Neural progenitor cell (in vitro differentiated cells): ENCODE data around the gene LAMTOR1. TPM values are rescaled to one million over a fixed set of nuclear protein-coding genes. Genes with fewer than 3 reads are reported as not detected.
"Not testable (repeated sequence)": the region's sequence is repeated elsewhere in the genome, so short reads cannot be mapped to it uniquely, and the experiment has no call there.

Experiments used
- DNase-seq: peaks from one replicate; pipeline ENCODE4 v3.0.0-alpha.2; 2016; ENCODE audit warnings: low spot score
- H2AFZ ChIP-seq: fragments of 200-600 bp; sonication (generic); replicated peaks from 2 replicates; pipeline ENCODE4 v1.6.1; 2016; ENCODE audit warnings: antibody characterized with exemption
- H3F3A ChIP-seq: fragments of 200-600 bp; sonication (generic); 2 replicates; pipeline ENCODE4 v1.6.1; 2016; ENCODE audit warnings: antibody characterized with exemption, low read depth
- H3K27ac ChIP-seq: fragments of 200-600 bp; sonication (generic); 2 replicates; pipeline ENCODE4 v1.5.1; 2016; ENCODE audit warnings: mild to moderate bottlenecking
- H3K27me3 ChIP-seq: fragments of 200-600 bp; sonication (generic); 2 replicates; pipeline ENCODE4 v1.6.1; 2016; ENCODE audit warnings: mild to moderate bottlenecking, moderate library complexity
- H3K36me3 ChIP-seq: fragments of 200-600 bp; sonication (generic); 2 replicates; pipeline ENCODE4 v1.5.1; 2016
- H3K4me1 ChIP-seq: fragments of 200-600 bp; sonication (generic); 2 replicates; pipeline ENCODE4 v1.6.1; 2016; ENCODE audit warnings: mixed run types
- H3K4me2 ChIP-seq: fragments of 200-600 bp; sonication (generic); 2 replicates; pipeline ENCODE4 v1.6.1; 2016
- H3K4me3 ChIP-seq: fragments of 200-600 bp; sonication (generic); 2 replicates; pipeline ENCODE4 v1.5.1; 2016
- H3K79me2 ChIP-seq: fragments of 200-600 bp; sonication (generic); 2 replicates; pipeline ENCODE4 v1.6.1; 2016; ENCODE audit warnings: low read depth
- H3K9ac ChIP-seq: fragments of 200-600 bp; sonication (generic); 2 replicates; pipeline ENCODE4 v1.6.1; 2016
- H3K9me3 ChIP-seq: fragments of 200-600 bp; sonication (generic); 2 replicates; pipeline ENCODE4 v1.5.1; 2016; ENCODE audit warnings: low read depth
- H4K20me1 ChIP-seq: fragments of 200-600 bp; sonication (generic); 2 replicates; pipeline ENCODE4 v1.6.1; 2016; ENCODE audit warnings: low read depth
- H3K27ac Mint-ChIP-seq: 3 replicates; pipeline ENCODE4 v1.8.0; 2021; ENCODE audit warnings: mixed read lengths
- H3K27me3 Mint-ChIP-seq: 2 replicates; pipeline ENCODE4 v1.8.0; 2022; ENCODE audit warnings: low read depth, mild to moderate bottlenecking, inconsistent platforms, moderate library complexity, mixed read lengths; ENCODE audit not compliant: insufficient read depth
- H3K36me3 Mint-ChIP-seq: 3 replicates; pipeline ENCODE4 v1.8.0; 2021; ENCODE audit warnings: mixed read lengths
- H3K4me1 Mint-ChIP-seq: 3 replicates; pipeline ENCODE4 v1.8.0; 2021; ENCODE audit warnings: mixed read lengths
- H3K4me3 Mint-ChIP-seq: 3 replicates; pipeline ENCODE4 v1.8.0; 2021; ENCODE audit warnings: mild to moderate bottlenecking, moderate library complexity, mixed read lengths
- H3K9me3 Mint-ChIP-seq: 3 replicates; pipeline ENCODE4 v1.8.0; 2020; ENCODE audit warnings: mixed read lengths
- EZH2 ChIP-seq: fragments of 200-600 bp; sonication (generic); IDR thresholded peaks from 2 replicates; pipeline ENCODE4 v1.6.1; 2017; ENCODE audit warnings: antibody characterized with exemption, mild to moderate bottlenecking, moderate library complexity
- EZH2phosphoT487 ChIP-seq: fragments of 200-600 bp; sonication (generic); IDR thresholded peaks from 2 replicates; pipeline ENCODE4 v1.6.1; 2017; ENCODE audit warnings: antibody characterized with exemption
- total RNA-seq: library from RNA; depleted of rRNA; stranded (reverse); fragments of >200 nt; gene quantifications from 2 replicates; pipeline ENCODE4 v1.2.3, GENCODE V29; 2015; ENCODE audit warnings: low replicate concordance
- TF ChIP-seq, protein P1 (sequence below): fragments of 200-600 bp; sonication (generic); IDR thresholded peaks from 2 replicates; pipeline ENCODE4 v1.5.1; 2017; ENCODE audit warnings: antibody characterized with exemption, mild to moderate bottlenecking

The LAMTOR1 gene
- total RNA-seq, 1 donor from 2014 or later = 41.6 TPM

DNA sequence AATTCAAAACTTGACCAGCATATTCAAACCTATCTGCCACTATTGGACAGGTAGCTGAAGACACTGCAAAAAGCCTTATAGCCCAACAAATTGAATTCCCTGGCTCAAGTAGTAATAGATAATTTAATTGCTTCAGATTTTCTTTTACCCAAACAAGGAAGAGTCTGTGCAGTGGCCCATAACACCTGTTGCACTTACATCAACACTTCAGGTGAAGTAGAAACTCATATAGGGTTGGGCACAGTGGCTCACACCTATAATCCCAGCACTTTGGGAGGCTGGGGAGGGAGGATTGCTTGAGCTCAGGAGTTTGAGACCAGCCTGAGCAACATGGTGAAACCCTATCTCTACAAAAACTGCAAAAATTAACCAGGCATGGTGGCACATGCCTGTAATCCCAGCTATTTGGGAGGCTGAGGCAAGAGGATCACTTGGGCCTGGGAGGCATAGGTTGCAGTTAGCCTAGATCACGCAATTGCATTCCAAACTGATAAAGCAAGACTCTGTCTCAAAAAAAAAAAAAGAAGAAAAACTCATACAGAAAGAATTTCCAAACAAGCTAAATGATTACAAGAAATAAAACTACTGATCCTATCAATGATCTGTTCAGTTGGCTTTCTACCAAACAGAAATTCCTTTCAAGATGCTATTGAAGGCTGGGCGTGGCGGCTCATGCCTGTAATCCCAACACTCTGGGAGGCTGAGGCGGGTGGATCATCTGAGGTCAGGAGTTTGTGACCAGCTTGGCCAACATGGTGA is 41.9 kb upstream of the LAMTOR1 start:
- H3K27me3 ChIP-seq = no peaks in the 10 kb centered on the region
- no peaks in the 10 kb centered on the region for H4K20me1 ChIP-seq
- no peaks in the 10 kb centered on the region for H3K79me2 ChIP-seq
- H3K9ac ChIP-seq = no peak overlapping the region
- H3K9me3 ChIP-seq = no peaks in the 10 kb centered on the region
- Mint-ChIP-seq H3K4me1 (no peaks in the 10 kb centered on the region), H3K36me3 (no peaks in the 10 kb centered on the region), H3K9me3 (no peaks in the 10 kb centered on the region), H3K4me3 (no peak overlapping the region), H3K27me3 (peaks cover 9% of the 10 kb centered on the region), H3K27ac (no peak overlapping the region)
- TF ChIP-seq EZH2phosphoT487 (no peak), EZH2 (no peak)
- TF ChIP-seq, protein P1, sequence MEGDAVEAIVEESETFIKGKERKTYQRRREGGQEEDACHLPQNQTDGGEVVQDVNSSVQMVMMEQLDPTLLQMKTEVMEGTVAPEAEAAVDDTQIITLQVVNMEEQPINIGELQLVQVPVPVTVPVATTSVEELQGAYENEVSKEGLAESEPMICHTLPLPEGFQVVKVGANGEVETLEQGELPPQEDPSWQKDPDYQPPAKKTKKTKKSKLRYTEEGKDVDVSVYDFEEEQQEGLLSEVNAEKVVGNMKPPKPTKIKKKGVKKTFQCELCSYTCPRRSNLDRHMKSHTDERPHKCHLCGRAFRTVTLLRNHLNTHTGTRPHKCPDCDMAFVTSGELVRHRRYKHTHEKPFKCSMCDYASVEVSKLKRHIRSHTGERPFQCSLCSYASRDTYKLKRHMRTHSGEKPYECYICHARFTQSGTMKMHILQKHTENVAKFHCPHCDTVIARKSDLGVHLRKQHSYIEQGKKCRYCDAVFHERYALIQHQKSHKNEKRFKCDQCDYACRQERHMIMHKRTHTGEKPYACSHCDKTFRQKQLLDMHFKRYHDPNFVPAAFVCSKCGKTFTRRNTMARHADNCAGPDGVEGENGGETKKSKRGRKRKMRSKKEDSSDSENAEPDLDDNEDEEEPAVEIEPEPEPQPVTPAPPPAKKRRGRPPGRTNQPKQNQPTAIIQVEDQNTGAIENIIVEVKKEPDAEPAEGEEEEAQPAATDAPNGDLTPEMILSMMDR = no peak
- no peaks in the 10 kb centered on the region for H3K4me1 ChIP-seq
- no peaks in the 10 kb centered on the region for H3F3A ChIP-seq
- DNase-seq = no peak
- H3K27ac ChIP-seq = no peak overlapping the region
- H3K36me3 ChIP-seq = no peaks in the 10 kb centered on the region
- no peak overlapping the region for H2AFZ ChIP-seq
- H3K4me3 ChIP-seq = no peak overlapping the region
- H3K4me2 ChIP-seq = no peak overlapping the region

GRCh38 chr11:72142543-72142942 is 39.4 kb upstream of the LAMTOR1 start:
- not testable (repeated sequence) for H3K9ac ChIP-seq, H3F3A ChIP-seq, H3K27ac Mint-ChIP-seq, H3K4me3 ChIP-seq, H3K27me3 ChIP-seq, H3K9me3 Mint-ChIP-seq, H3K36me3 ChIP-seq, H3K4me1 ChIP-seq, H3K9me3 ChIP-seq, H3K27ac ChIP-seq, H3K27me3 Mint-ChIP-seq, DNase-seq, H3K79me2 ChIP-seq, H3K36me3 Mint-ChIP-seq, H3K4me2 ChIP-seq, H2AFZ ChIP-seq, H3K4me1 Mint-ChIP-seq, H4K20me1 ChIP-seq, H3K4me3 Mint-ChIP-seq

DNA sequence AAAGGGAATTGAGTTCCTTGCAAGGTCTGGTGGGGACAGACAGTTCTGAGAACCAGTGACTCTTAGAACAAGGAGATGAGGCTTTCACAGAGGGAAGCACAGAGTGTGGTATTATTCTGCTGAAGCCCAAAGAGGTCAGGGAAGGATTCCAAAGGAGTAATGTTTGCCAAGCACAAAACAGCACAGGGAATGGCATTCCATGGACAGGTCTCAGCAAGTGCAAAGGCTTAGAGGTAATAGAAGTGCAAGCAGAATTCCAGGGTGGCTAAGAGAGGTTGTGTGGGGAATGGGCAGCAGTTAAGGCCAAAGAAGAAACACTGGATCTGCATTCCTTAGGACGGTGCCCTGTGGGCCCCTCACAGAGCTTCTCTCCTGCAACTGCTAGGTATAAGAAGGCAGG is 39.0 kb upstream of the LAMTOR1 start:
- H3K4me1 ChIP-seq, H3K36me3 ChIP-seq, H3K4me3 ChIP-seq, H3K9me3 ChIP-seq, H3K27me3 Mint-ChIP-seq, H2AFZ ChIP-seq, H4K20me1 ChIP-seq, DNase-seq, H3K36me3 Mint-ChIP-seq, H3F3A ChIP-seq, H3K27ac ChIP-seq, H3K4me3 Mint-ChIP-seq, H3K79me2 ChIP-seq, H3K9ac ChIP-seq, H3K27me3 ChIP-seq, H3K4me2 ChIP-seq, H3K4me1 Mint-ChIP-seq, H3K27ac Mint-ChIP-seq, H3K9me3 Mint-ChIP-seq: not testable (repeated sequence)

- DNase-seq = no peak
- H3K4me1 Mint-ChIP-seq = no peaks in the 10 kb centered on the region
- H3K79me2 ChIP-seq = no peaks in the 10 kb centered on the region
- H3K36me3 Mint-ChIP-seq = no peaks in the 10 kb centered on the region
- H3K4me1 ChIP-seq = no peaks in the 10 kb centered on the region
- no peak overlapping the region for H3K4me3 ChIP-seq
- H3K27ac ChIP-seq = no peak overlapping the region
- no peak overlapping the region for H2AFZ ChIP-seq
- no peaks in the 10 kb centered on the region for H3K9me3 Mint-ChIP-seq
- no peak overlapping the region for H3K9ac ChIP-seq
- H3K9me3 ChIP-seq = no peaks in the 10 kb centered on the region
- H3K4me2 ChIP-seq = no peak overlapping the region
- peaks cover 9% of the 10 kb centered on the region for H3K27me3 Mint-ChIP-seq
- no peak overlapping the region for H3K4me3 Mint-ChIP-seq
- no peaks in the 10 kb centered on the region for H4K20me1 ChIP-seq
- H3K27me3 ChIP-seq = no peaks in the 10 kb centered on the region
- TF ChIP-seq EZH2 (no peak), EZH2phosphoT487 (no peak)
- TF ChIP-seq, protein P1 = no peak
- H3K36me3 ChIP-seq = no peaks in the 10 kb centered on the region
- no peaks in the 10 kb centered on the region for H3F3A ChIP-seq
- no peak overlapping the region for H3K27ac Mint-ChIP-seq
Observed at GRCh38 chr11:72141066-72141465, 38.0 kb upstream of the LAMTOR1 start.
